ENCODE results near the gene RSF1.
A peak's percentile ranks its signal among the peaks of the same experiment; 100 is the strongest.

RSF1 gene

GRCh38 chr11:77695417-77695816 lies 125.1 kb downstream of the RSF1 start:
- Mint-ChIP-seq H3K4me1 (no peaks in the 10 kb centered on the region), H3K27me3 (no peaks in the 10 kb centered on the region), H3K27ac (ENCODE audit: low read depth) (no peak overlapping the region), H3K36me3 (ENCODE audit: insufficient read depth) (peaks cover 40% of the 10 kb centered on the region), H3K4me3 (no peak overlapping the region), H3K9me3 (no peaks in the 10 kb centered on the region)
- ATAC-seq (replicated peaks; ENCODE audit: extremely low read depth, poor library complexity, severe bottlenecking): no peak
- no peak for DNase-seq (ENCODE audit: low spot score in 2 of 2)

- no peaks in the 10 kb centered on the region for H3K27me3 Mint-ChIP-seq
- peaks cover 42% of the 10 kb centered on the region for H3K36me3 Mint-ChIP-seq (ENCODE audit: insufficient read depth)
- no peak overlapping the region for H3K27ac Mint-ChIP-seq (ENCODE audit: low read depth)
- H3K4me1 Mint-ChIP-seq: no peaks in the 10 kb centered on the region
- no peak for ATAC-seq (replicated peaks; ENCODE audit: extremely low read depth, poor library complexity, severe bottlenecking)
- no peaks in the 10 kb centered on the region for H3K9me3 Mint-ChIP-seq
- DNase-seq (ENCODE audit: low spot score in 2 of 2): no peak
- H3K4me3 Mint-ChIP-seq: no peak overlapping the region
These were observed 129.9 kb downstream of the RSF1 start for GRCh38 chr11:77690649-77691048.

- peaks cover 54% of the 10 kb centered on the region for H3K36me3 Mint-ChIP-seq (ENCODE audit: insufficient read depth)
- no peaks in the 10 kb centered on the region for H3K4me1 Mint-ChIP-seq
- no peaks in the 10 kb centered on the region for H3K27me3 Mint-ChIP-seq
- DNase-seq (ENCODE audit: low spot score in 2 of 2) (no peak), ATAC-seq (replicated peaks; ENCODE audit: extremely low read depth, poor library complexity, severe bottlenecking) (no peak)
- H3K4me3 Mint-ChIP-seq: no peak overlapping the region
- H3K9me3 Mint-ChIP-seq: no peaks in the 10 kb centered on the region
- no peak overlapping the region for H3K27ac Mint-ChIP-seq (ENCODE audit: low read depth)
These were observed 133.4 kb downstream of the RSF1 start for GRCh38 chr11:77687088-77687487.

GRCh38 chr11:77677138-77677537 lies 143.4 kb downstream of the RSF1 start:
- peaks cover 57% of the 10 kb centered on the region for H3K36me3 Mint-ChIP-seq (ENCODE audit: insufficient read depth)
- no peak for DNase-seq (ENCODE audit: low spot score in 2 of 2)
- no peak for ATAC-seq (replicated peaks; ENCODE audit: extremely low read depth, poor library complexity, severe bottlenecking)

GRCh38 chr11:77672264-77672663 lies 148.3 kb downstream of the RSF1 start:
- H3K4me1 Mint-ChIP-seq: no peaks in the 10 kb centered on the region
- DNase-seq (ENCODE audit: low spot score in 2 of 2): no peak
- H3K27me3 Mint-ChIP-seq: no peaks in the 10 kb centered on the region
- H3K36me3 Mint-ChIP-seq (ENCODE audit: insufficient read depth): peaks cover 78% of the 10 kb centered on the region
- H3K4me3 Mint-ChIP-seq: no peak overlapping the region
- no peak overlapping the region for H3K27ac Mint-ChIP-seq (ENCODE audit: low read depth)
- no peak for ATAC-seq (replicated peaks; ENCODE audit: extremely low read depth, poor library complexity, severe bottlenecking)
- H3K9me3 Mint-ChIP-seq: no peaks in the 10 kb centered on the region

More at GRCh38 chr11:77677138-77677537, 143.4 kb downstream of the RSF1 start:
- Mint-ChIP-seq H3K4me3 (no peak overlapping the region), H3K9me3 (no peaks in the 10 kb centered on the region), H3K27ac (ENCODE audit: low read depth) (no peak overlapping the region), H3K27me3 (no peaks in the 10 kb centered on the region), H3K4me1 (no peaks in the 10 kb centered on the region)

- Mint-ChIP-seq H3K4me1 (no peaks in the 10 kb centered on the region), H3K27me3 (no peaks in the 10 kb centered on the region), H3K36me3 (ENCODE audit: insufficient read depth) (peaks cover 69% of the 10 kb centered on the region), H3K4me3 (no peak overlapping the region), H3K9me3 (no peaks in the 10 kb centered on the region), H3K27ac (ENCODE audit: low read depth) (peak overlapping the region; percentile 1)
- DNase-seq (ENCODE audit: low spot score in 2 of 2) (no peak), ATAC-seq (replicated peaks; ENCODE audit: extremely low read depth, poor library complexity, severe bottlenecking) (no peak)
These were observed 150.5 kb downstream of the RSF1 start for GRCh38 chr11:77669848-77670511.

GRCh38 chr11:77668760-77669159 lies 151.8 kb downstream of the RSF1 start:
- Mint-ChIP-seq H3K27ac (ENCODE audit: low read depth) (peak overlapping the region; percentile 1), H3K4me3 (no peak overlapping the region), H3K27me3 (no peaks in the 10 kb centered on the region)

GRCh38 chr11:77665240-77665965 lies 155.1 kb downstream of the RSF1 start:
- ATAC-seq (replicated peaks; ENCODE audit: extremely low read depth, poor library complexity, severe bottlenecking) (no peak), DNase-seq (ENCODE audit: low spot score in 2 of 2) (no peak)
- H3K27me3 Mint-ChIP-seq: no peaks in the 10 kb centered on the region
- no peaks in the 10 kb centered on the region for H3K9me3 Mint-ChIP-seq
- no peaks in the 10 kb centered on the region for H3K4me1 Mint-ChIP-seq
- no peak overlapping the region for H3K4me3 Mint-ChIP-seq
- peak overlapping the region; percentile 57 for H3K27ac Mint-ChIP-seq (ENCODE audit: low read depth)
- peaks cover 36% of the 10 kb centered on the region for H3K36me3 Mint-ChIP-seq (ENCODE audit: insufficient read depth)

More at GRCh38 chr11:77668760-77669159, 151.8 kb downstream of the RSF1 start:
- ATAC-seq (replicated peaks; ENCODE audit: extremely low read depth, poor library complexity, severe bottlenecking) (no peak), DNase-seq (ENCODE audit: low spot score in 2 of 2) (no peak)
- H3K9me3 Mint-ChIP-seq: no peaks in the 10 kb centered on the region
- no peaks in the 10 kb centered on the region for H3K4me1 Mint-ChIP-seq
- H3K36me3 Mint-ChIP-seq (ENCODE audit: insufficient read depth): peaks cover 60% of the 10 kb centered on the region

GRCh38 chr11:77661670-77662069 lies 158.9 kb downstream of the RSF1 start:
- H3K4me1 Mint-ChIP-seq: no peaks in the 10 kb centered on the region
- peaks cover 8% of the 10 kb centered on the region for H3K36me3 Mint-ChIP-seq (ENCODE audit: insufficient read depth)
- ATAC-seq (replicated peaks; ENCODE audit: extremely low read depth, poor library complexity, severe bottlenecking): no peak
- no peak overlapping the region for H3K4me3 Mint-ChIP-seq
- H3K27ac Mint-ChIP-seq (ENCODE audit: low read depth): no peak overlapping the region
- H3K27me3 Mint-ChIP-seq: no peaks in the 10 kb centered on the region
- no peaks in the 10 kb centered on the region for H3K9me3 Mint-ChIP-seq
- no peak for DNase-seq (ENCODE audit: low spot score in 2 of 2)

- Mint-ChIP-seq H3K4me3 (no peak overlapping the region), H3K27me3 (no peaks in the 10 kb centered on the region), H3K9me3 (no peaks in the 10 kb centered on the region), H3K36me3 (ENCODE audit: insufficient read depth) (peaks cover 5% of the 10 kb centered on the region), H3K4me1 (no peaks in the 10 kb centered on the region), H3K27ac (ENCODE audit: low read depth) (no peak overlapping the region)
- ATAC-seq (replicated peaks; ENCODE audit: extremely low read depth, poor library complexity, severe bottlenecking): no peak
- no peak for DNase-seq (ENCODE audit: low spot score in 2 of 2)
These were observed 159.6 kb downstream of the RSF1 start for GRCh38 chr11:77660947-77661346.

GRCh38 chr11:77658213-77659013 lies 162.1 kb downstream of the RSF1 start:
- no peaks in the 10 kb centered on the region for H3K4me1 Mint-ChIP-seq
- ATAC-seq (replicated peaks; ENCODE audit: extremely low read depth, poor library complexity, severe bottlenecking) (no peak), DNase-seq (ENCODE audit: low spot score in 2 of 2) (no peak)
- H3K27ac Mint-ChIP-seq (ENCODE audit: low read depth): no peak overlapping the region
- no peaks in the 10 kb centered on the region for H3K9me3 Mint-ChIP-seq
- peaks cover 2% of the 10 kb centered on the region for H3K36me3 Mint-ChIP-seq (ENCODE audit: insufficient read depth)
- no peaks in the 10 kb centered on the region for H3K27me3 Mint-ChIP-seq
- no peak overlapping the region for H3K4me3 Mint-ChIP-seq

- peaks cover 2% of the 10 kb centered on the region for H3K36me3 Mint-ChIP-seq (ENCODE audit: insufficient read depth)
- H3K27ac Mint-ChIP-seq (ENCODE audit: low read depth): no peak overlapping the region
- H3K9me3 Mint-ChIP-seq: no peaks in the 10 kb centered on the region
- H3K27me3 Mint-ChIP-seq: no peaks in the 10 kb centered on the region
- no peak overlapping the region for H3K4me3 Mint-ChIP-seq
- ATAC-seq (replicated peaks; ENCODE audit: extremely low read depth, poor library complexity, severe bottlenecking): no peak
- DNase-seq (ENCODE audit: low spot score in 2 of 2): no peak
- H3K4me1 Mint-ChIP-seq: no peaks in the 10 kb centered on the region
These were observed 164.2 kb downstream of the RSF1 start for GRCh38 chr11:77656362-77656761.
